ENCODE results near the gene UBR1. TPM values are rescaled to one million over a fixed set of nuclear protein-coding genes. Genes with fewer than 3 reads are reported as not detected.

UBR1 gene
- total and polyA plus RNA-seq, 10 of the 15 experiments (the other 5 are each of a cell fraction or from before 2014, with no cell fraction given): 4.5 to 27.5 (median 16.7) TPM

DNA sequence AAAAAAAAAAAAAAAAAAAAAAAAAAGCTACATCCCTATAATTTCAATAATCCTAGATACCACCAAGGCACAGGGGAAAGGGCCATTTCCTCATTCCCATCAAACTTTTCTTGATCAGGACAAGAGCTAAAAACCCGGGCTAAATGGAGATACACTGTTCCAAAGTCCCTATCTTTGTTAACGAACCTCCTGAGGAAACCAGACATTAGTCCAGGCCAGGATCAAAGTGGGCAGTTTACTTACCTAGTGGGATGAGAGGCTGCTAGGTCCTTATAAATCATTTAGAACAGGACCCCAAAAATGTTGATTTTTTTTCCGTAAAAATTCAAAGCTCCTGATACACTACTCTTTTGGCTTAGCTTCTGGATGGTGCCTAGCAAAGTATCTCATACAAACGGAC lies 35.6 kb downstream of the UBR1 start:
- peaks cover 1 to 12% of the 10 kb centered on the region in 2 experiments; a peak in 3 of 4 replicates for H3K36me3 ChIP-seq (ENCODE audit: control insufficient read depth in 2 of 2, insufficient read depth in 2 of 2, low read length in 1 of 2)
- no peak for DNase-seq (ENCODE audit: low read depth, low spot score)
- CTCF ChIA-PET: interaction anchor here (1.2 to 1.4 kb wide), 2 partner anchors 134 to 155 kb away, joined by 4 read pairs; no protein-coding TSS in a partner anchor

More for the DNA sequence above, 35.6 kb downstream of the UBR1 start:
- in situ Hi-C loops (cut with MboI) (no loop called here), intact Hi-C loops (cut with micrococcal nuclease; ENCODE audit: unreplicated experiment) (no loop called here)
- Histone ChIP-seq H2AFZ (ENCODE audit: control insufficient read depth, low read depth, low read length) (no peak overlapping the region), H4K20me1 (ENCODE audit: control insufficient read depth, insufficient read depth) (no peaks in the 10 kb centered on the region), H3K79me2 (ENCODE audit: control insufficient read depth, insufficient read depth, low read length) (no peaks in the 10 kb centered on the region), H3K4me3 (no peak overlapping the region), H3K9me3 (replicated peaks; ENCODE audit: control insufficient read depth, insufficient read depth, low read length) (no peaks in the 10 kb centered on the region), H3K27me3 (replicated peaks in 1 of 2; ENCODE audit: control insufficient read depth in 2 of 2, insufficient read depth in 2 of 2, low read length in 1 of 2) (no peaks in the 10 kb centered on the region), H3K9ac (ENCODE audit: control insufficient read depth, insufficient read depth, low read length) (no peak overlapping the region), H3K4me2 (ENCODE audit: control insufficient read depth, insufficient read depth) (no peak overlapping the region), H3K4me1 (ENCODE audit: control insufficient read depth, insufficient read depth, low read length) (no peaks in the 10 kb centered on the region), H3K27ac (ENCODE audit: control insufficient read depth, insufficient read depth) (no peak overlapping the region)
- WGBS (ENCODE audit: insufficient coverage, insufficient replicate concordance, low lambda C conversion rate, missing lambda C conversion rate): 98% methylated on average over 4 of the region's 4 CpGs
- ChIA-PET RAD21 (ENCODE audit: unreplicated experiment) (interaction anchor here (0.6 kb wide), 1 partner anchor 216 kb away, joined by 4 read pairs; no protein-coding TSS in a partner anchor), SMC1A (ENCODE audit: uncharacterized antibody, unreplicated experiment) (interaction anchor here (1.2 kb wide), 1 partner anchor 19 kb away, joined by 3 read pairs; no protein-coding TSS in a partner anchor), POLR2A (no interaction called here)
- no TSS peak for BruUV-seq (replicated peaks)
- FAIRE-seq: no peak
- no peak for TF ChIP-seq RUNX3 (IDR thresholded peaks at IDR 0.05; ENCODE audit: low read length)
- no peak for TF ChIP-seq YBX1 (IDR thresholded peaks at IDR 0.05)
- no peak for TF ChIP-seq HDGF (IDR thresholded peaks at IDR 0.05)
- TF ChIP-seq CREM (IDR thresholded peaks at IDR 0.05; ENCODE audit: low read depth): no peak
- no peak for TF ChIP-seq CREB1 (IDR thresholded peaks at IDR 0.05; ENCODE audit: low read depth)
- no peak for TF ChIP-seq RELA (IDR thresholded peaks at IDR 0.05; ENCODE audit: borderline replicate concordance, partially characterized antibody)
- no peak for TF ChIP-seq MYC (IDR thresholded peaks at IDR 0.05; ENCODE audit: insufficient read depth, insufficient read length, insufficient replicate concordance, low read length, severe bottlenecking)
- no peak for TF ChIP-seq RCOR1 (conservative IDR thresholded peaks at IDR 0.05; ENCODE audit: low read depth, low read length)
- no peak for TF ChIP-seq CEBPB (IDR thresholded peaks at IDR 0.05; ENCODE audit: borderline replicate concordance in 1 of 2, low read depth in 2 of 2, low read length in 2 of 2)
- TF ChIP-seq, protein P1, sequence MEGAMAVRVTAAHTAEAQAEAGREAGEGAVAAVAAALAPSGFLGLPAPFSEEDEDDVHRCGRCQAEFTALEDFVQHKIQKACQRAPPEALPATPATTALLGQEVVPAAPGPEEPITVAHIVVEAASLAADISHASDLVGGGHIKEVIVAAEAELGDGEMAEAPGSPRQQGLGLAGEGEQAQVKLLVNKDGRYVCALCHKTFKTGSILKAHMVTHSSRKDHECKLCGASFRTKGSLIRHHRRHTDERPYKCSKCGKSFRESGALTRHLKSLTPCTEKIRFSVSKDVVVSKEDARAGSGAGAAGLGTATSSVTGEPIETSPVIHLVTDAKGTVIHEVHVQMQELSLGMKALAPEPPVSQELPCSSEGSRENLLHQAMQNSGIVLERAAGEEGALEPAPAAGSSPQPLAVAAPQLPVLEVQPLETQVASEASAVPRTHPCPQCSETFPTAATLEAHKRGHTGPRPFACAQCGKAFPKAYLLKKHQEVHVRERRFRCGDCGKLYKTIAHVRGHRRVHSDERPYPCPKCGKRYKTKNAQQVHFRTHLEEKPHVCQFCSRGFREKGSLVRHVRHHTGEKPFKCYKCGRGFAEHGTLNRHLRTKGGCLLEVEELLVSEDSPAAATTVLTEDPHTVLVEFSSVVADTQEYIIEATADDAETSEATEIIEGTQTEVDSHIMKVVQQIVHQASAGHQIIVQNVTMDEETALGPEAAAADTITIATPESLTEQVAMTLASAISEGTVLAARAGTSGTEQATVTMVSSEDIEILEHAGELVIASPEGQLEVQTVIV (IDR thresholded peaks at IDR 0.05; ENCODE audit: borderline replicate concordance, partially characterized antibody): no peak
- TF ChIP-seq, protein P2, sequence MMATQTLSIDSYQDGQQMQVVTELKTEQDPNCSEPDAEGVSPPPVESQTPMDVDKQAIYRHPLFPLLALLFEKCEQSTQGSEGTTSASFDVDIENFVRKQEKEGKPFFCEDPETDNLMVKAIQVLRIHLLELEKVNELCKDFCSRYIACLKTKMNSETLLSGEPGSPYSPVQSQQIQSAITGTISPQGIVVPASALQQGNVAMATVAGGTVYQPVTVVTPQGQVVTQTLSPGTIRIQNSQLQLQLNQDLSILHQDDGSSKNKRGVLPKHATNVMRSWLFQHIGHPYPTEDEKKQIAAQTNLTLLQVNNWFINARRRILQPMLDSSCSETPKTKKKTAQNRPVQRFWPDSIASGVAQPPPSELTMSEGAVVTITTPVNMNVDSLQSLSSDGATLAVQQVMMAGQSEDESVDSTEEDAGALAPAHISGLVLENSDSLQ (IDR thresholded peaks at IDR 0.05): no peak
- TF ChIP-seq, protein P3, sequence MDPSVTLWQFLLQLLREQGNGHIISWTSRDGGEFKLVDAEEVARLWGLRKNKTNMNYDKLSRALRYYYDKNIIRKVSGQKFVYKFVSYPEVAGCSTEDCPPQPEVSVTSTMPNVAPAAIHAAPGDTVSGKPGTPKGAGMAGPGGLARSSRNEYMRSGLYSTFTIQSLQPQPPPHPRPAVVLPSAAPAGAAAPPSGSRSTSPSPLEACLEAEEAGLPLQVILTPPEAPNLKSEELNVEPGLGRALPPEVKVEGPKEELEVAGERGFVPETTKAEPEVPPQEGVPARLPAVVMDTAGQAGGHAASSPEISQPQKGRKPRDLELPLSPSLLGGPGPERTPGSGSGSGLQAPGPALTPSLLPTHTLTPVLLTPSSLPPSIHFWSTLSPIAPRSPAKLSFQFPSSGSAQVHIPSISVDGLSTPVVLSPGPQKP (IDR thresholded peaks at IDR 0.05; ENCODE audit: low read depth, low read length): no peak
- TF ChIP-seq, protein P4, sequence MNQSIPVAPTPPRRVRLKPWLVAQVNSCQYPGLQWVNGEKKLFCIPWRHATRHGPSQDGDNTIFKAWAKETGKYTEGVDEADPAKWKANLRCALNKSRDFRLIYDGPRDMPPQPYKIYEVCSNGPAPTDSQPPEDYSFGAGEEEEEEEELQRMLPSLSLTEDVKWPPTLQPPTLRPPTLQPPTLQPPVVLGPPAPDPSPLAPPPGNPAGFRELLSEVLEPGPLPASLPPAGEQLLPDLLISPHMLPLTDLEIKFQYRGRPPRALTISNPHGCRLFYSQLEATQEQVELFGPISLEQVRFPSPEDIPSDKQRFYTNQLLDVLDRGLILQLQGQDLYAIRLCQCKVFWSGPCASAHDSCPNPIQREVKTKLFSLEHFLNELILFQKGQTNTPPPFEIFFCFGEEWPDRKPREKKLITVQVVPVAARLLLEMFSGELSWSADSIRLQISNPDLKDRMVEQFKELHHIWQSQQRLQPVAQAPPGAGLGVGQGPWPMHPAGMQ (IDR thresholded peaks at IDR 0.05; ENCODE audit: borderline replicate concordance): no peak
- TF ChIP-seq, protein P5, sequence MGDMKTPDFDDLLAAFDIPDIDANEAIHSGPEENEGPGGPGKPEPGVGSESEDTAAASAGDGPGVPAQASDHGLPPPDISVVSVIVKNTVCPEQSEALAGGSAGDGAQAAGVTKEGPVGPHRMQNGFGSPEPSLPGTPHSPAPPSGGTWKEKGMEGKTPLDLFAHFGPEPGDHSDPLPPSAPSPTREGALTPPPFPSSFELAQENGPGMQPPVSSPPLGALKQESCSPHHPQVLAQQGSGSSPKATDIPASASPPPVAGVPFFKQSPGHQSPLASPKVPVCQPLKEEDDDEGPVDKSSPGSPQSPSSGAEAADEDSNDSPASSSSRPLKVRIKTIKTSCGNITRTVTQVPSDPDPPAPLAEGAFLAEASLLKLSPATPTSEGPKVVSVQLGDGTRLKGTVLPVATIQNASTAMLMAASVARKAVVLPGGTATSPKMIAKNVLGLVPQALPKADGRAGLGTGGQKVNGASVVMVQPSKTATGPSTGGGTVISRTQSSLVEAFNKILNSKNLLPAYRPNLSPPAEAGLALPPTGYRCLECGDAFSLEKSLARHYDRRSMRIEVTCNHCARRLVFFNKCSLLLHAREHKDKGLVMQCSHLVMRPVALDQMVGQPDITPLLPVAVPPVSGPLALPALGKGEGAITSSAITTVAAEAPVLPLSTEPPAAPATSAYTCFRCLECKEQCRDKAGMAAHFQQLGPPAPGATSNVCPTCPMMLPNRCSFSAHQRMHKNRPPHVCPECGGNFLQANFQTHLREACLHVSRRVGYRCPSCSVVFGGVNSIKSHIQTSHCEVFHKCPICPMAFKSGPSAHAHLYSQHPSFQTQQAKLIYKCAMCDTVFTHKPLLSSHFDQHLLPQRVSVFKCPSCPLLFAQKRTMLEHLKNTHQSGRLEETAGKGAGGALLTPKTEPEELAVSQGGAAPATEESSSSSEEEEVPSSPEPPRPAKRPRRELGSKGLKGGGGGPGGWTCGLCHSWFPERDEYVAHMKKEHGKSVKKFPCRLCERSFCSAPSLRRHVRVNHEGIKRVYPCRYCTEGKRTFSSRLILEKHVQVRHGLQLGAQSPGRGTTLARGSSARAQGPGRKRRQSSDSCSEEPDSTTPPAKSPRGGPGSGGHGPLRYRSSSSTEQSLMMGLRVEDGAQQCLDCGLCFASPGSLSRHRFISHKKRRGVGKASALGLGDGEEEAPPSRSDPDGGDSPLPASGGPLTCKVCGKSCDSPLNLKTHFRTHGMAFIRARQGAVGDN (IDR thresholded peaks at IDR 0.05): no peak
- ATAC-seq: no peak

All from GM12878 (cell line).